ENCODE measurements around the gene ZCCHC24.

GRCh38 chr10:79335094-79335469 lies 110.3 kb downstream of the ZCCHC24 start:
- TF ChIP-seq CTCF (IDR thresholded peaks at IDR 0.05) (no peak), POLR2A (IDR thresholded peaks at IDR 0.05) (no peak)

Data from Peyer's patch (tissue), 4 donors.